Transverse colon (tissue), 4 donors: ENCODE measurements around the gene ATF6B. TPM values are rescaled to one million over a fixed set of nuclear protein-coding genes. Genes with fewer than 3 reads are reported as not detected.
"Not testable (repeated sequence)": the region's sequence is repeated elsewhere in the genome, so short reads cannot be mapped to it uniquely, and the experiment has no call there.

Experiments used
- DNase-seq: peaks from one replicate; pipeline ENCODE4 v3.0.0-alpha.2; 2019
- H3K27ac ChIP-seq, 4 donors: fragments of 200-600 bp; sonication (generic); 2 replicates each; pipeline ENCODE4 v1.5.1; 2016 to 2018; ENCODE audit warnings: inconsistent platforms in 4 of 4
- H3K27me3 ChIP-seq: fragments of 200-600 bp; sonication (generic); 2 replicates; pipeline ENCODE4 v1.5.1; 2017; ENCODE audit warnings: inconsistent platforms
- H3K36me3 ChIP-seq, 4 donors: fragments of 200-600 bp; sonication (generic); 2 replicates each; pipeline ENCODE4 v1.5.1; 2017 to 2019; ENCODE audit warnings: inconsistent platforms in 4 of 4
- H3K4me1 ChIP-seq, 4 donors: fragments of 200-600 bp; sonication (generic); 2 replicates each; pipeline ENCODE4 v1.5.1; 2017 to 2020; ENCODE audit warnings: inconsistent platforms in 4 of 4
- H3K4me3 ChIP-seq, 4 donors: fragments of 200-600 bp; sonication (generic); 1 replicate in 1 of 4; 2 replicates in 3 of 4; pipeline versions ENCODE4 v1.5.1 to v1.6.1; 2017 to 2019; ENCODE audit warnings: inconsistent platforms in 4 of 4
- H3K9me3 ChIP-seq, 2 donors: fragments of 200-600 bp; sonication (generic); 2 replicates each; pipeline ENCODE4 v1.5.1; 2017 to 2019; ENCODE audit warnings: inconsistent platforms in 2 of 2
- EP300 ChIP-seq: sonication (generic); formaldehyde crosslinking; IDR thresholded peaks from one replicate; pipeline ENCODE4 v1.6.1; 2017; ENCODE audit warnings: antibody characterized with exemption, low read depth
- POLR2A ChIP-seq: fragments of 450-650 bp; IDR thresholded peaks from one replicate; pipeline ENCODE4 v1.6.1; 2016; ENCODE audit warnings: antibody characterized with exemption, mild to moderate bottlenecking, moderate library complexity
- POLR2AphosphoS5 ChIP-seq, 3 donors: sonication (generic); formaldehyde crosslinking; IDR thresholded peaks; one replicate each; pipeline ENCODE4 v1.6.1; 2016; ENCODE audit warnings: antibody characterized with exemption in 3 of 3
- WGBS, 2 donors: methylation state at CpG; one replicate each; pipeline ENCODE4 v1.1.5; 2018; ENCODE audit warnings: low coverage in 1 of 2; 5-methylcytosine and 5-hydroxymethylcytosine counted together
- in situ Hi-C, 4 donors: fragments of 200-750 bp; cut with MboI; loops; one replicate each; pipeline versions ENCODE4 v1.15.0 to v1.15.1; 2017; ENCODE audit warnings: low sequenced_read_pairs in 3 of 4, low pct_ligation_motif_present in 1 of 4, low pct_unique_long_range_greater_than_20kb in 1 of 4
- intact Hi-C: fragments of 100-400 bp; cut with DNase I; formaldehyde crosslinking; loops from one replicate; pipeline ENCODE4 v1.15.1; 2023; ENCODE audit warnings: low total_unique reads
- total RNA-seq, 4 donors: library from RNA; depleted of rRNA; stranded (reverse); fragments of >200 nt; gene quantifications; one replicate each; pipeline ENCODE4 v1.1.0, GENCODE V29; 2016
- TF ChIP-seq, protein P1 (sequence below), 5 experiments: fragments of 200-600 bp in 3 of 5; fragments of 450-650 bp in 2 of 5; sonication (generic) in 3 of 5; IDR thresholded peaks; 1 replicate in 2 of 5; 2 replicates in 3 of 5; pipeline ENCODE4 v1.5.1; 2016 to 2017; ENCODE audit warnings: antibody characterized with exemption in 5 of 5, inconsistent platforms in 3 of 5, mild to moderate bottlenecking in 2 of 5, moderate library complexity in 1 of 5

ATF6B gene
- total RNA-seq, 4 donors from 2014 or later, result 59.0 to 139 (median 98.5) TPM

DNA sequence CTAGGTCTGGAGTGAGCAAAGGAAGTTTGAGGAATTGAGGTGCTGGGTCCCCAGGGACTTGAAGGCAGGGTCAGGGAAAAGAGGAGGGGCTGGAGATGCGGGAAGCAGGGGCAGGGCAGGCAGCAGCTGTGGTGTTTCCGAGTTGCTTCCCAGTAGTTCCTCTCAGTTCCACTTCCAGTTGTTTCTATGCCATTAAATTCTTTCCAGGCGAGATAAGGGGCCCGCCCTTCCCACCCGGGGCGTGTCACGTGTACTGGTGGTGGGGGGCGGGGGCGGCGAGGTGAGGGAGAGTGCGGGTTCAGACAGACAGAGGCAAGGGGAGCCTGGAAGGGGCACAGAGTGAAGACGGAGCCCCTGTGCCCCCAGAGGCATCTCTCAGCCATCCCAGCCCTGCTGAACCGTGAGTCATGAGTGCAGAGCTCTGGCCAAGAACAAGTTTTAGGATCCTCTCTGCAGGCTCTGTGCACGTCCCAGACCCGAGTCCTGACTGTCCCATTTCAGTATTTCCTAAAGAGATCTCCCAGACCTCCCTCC, 19.9 kb downstream of the ATF6B start:
- in situ Hi-C loops (no loop called here), intact Hi-C loops (no loop called here)
- no peaks in the 10 kb centered on the region for H3K36me3 ChIP-seq
- H3K27ac ChIP-seq, result peak overlapping the region; percentile 74 to 78 (median 74)
- WGBS, 2 donors, result 3% methylated on average over 15 of the region's 15 CpGs; no CpG with 5 or more reads in 1 of the 2 donors
- no peaks in the 10 kb centered on the region for H3K9me3 ChIP-seq
- peak overlapping the region in 3 of 4 donors; percentile 3 to 38 (median 23) for H3K4me3 ChIP-seq
- TF ChIP-seq POLR2A (no peak), EP300 (no peak), POLR2AphosphoS5 (IDR thresholded peaks at IDR 0.05) (peak; percentile 14 to 31 (median 29))
- TF ChIP-seq, protein P1, sequence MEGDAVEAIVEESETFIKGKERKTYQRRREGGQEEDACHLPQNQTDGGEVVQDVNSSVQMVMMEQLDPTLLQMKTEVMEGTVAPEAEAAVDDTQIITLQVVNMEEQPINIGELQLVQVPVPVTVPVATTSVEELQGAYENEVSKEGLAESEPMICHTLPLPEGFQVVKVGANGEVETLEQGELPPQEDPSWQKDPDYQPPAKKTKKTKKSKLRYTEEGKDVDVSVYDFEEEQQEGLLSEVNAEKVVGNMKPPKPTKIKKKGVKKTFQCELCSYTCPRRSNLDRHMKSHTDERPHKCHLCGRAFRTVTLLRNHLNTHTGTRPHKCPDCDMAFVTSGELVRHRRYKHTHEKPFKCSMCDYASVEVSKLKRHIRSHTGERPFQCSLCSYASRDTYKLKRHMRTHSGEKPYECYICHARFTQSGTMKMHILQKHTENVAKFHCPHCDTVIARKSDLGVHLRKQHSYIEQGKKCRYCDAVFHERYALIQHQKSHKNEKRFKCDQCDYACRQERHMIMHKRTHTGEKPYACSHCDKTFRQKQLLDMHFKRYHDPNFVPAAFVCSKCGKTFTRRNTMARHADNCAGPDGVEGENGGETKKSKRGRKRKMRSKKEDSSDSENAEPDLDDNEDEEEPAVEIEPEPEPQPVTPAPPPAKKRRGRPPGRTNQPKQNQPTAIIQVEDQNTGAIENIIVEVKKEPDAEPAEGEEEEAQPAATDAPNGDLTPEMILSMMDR (IDR thresholded peaks at IDR 0.05), result no peak
- peak; percentile 48 for DNase-seq
- H3K27me3 ChIP-seq, result peaks cover 3% of the 10 kb centered on the region
- H3K4me1 ChIP-seq, result peaks cover 14 to 39% (median 24%) of the 10 kb centered on the region in 4 donors

DNA sequence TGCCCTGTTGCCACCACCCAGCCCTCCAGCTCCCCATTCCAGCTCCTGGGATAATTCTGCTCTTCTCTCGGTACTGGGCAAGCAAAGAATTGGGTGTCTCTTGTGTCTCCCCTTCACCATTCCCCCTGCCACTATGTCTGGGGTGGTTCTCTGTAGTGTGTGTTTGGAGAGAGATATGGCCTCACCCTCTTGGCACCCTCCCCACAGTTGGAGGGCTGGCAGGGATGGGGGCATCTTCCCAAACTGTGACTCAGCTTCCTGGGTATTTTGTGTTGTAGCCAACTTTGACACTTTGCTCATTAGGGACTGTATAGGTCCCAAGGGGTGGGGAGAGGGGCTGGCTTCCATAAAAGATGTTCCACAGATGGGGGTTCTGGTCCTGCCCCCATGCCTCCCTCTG, 20.6 kb downstream of the ATF6B start:
- Histone ChIP-seq H3K27me3 (peaks cover 3% of the 10 kb centered on the region), H3K4me3 (no peak overlapping the region), H3K27ac (peak overlapping the region; percentile 74 to 78 (median 74)), H3K4me1 (peaks cover 13 to 34% (median 21%) of the 10 kb centered on the region in 4 donors), H3K9me3 (no peaks in the 10 kb centered on the region), H3K36me3 (no peaks in the 10 kb centered on the region)
- no peak for DNase-seq
- in situ Hi-C loops, result no loop called here
- no peak for TF ChIP-seq POLR2A
- TF ChIP-seq EP300, result no peak
- TF ChIP-seq POLR2AphosphoS5 (IDR thresholded peaks at IDR 0.05), result no peak
- TF ChIP-seq, protein P1 (IDR thresholded peaks at IDR 0.05), result no peak
- intact Hi-C loops, result no loop called here
- WGBS, 2 donors, result 73% methylated on average over 1 of the region's 1 CpG; no CpG with 5 or more reads in 1 of the 2 donors

DNA sequence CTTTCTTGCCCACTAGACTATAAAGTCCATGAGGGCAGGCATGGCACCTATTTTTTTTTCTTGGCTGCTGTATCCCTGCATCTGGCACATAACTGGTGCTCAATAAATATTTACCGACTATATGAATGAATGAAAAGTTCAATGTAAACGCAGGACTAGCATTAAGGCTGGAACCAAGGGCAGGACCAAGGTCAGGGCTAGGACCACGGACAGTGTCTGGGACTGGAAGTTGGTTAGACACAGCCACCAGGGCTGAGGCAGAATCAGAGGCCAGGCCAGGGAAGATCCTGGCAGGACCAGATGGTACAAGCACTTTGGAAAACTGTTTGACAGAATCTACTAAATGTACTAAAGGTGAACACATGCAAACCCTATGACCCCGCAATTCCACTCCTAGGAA, 22.6 kb downstream of the ATF6B start:
- TF ChIP-seq POLR2A (no peak), EP300 (no peak), POLR2AphosphoS5 (IDR thresholded peaks at IDR 0.05) (no peak)
- TF ChIP-seq, protein P1 (IDR thresholded peaks at IDR 0.05), result no peak
- WGBS, 2 donors, result 55 to 77% methylated on average over 4 of the region's 4 CpGs
- Histone ChIP-seq H3K27ac (no peak overlapping the region), H3K27me3 (peaks cover 3% of the 10 kb centered on the region), H3K36me3 (no peaks in the 10 kb centered on the region), H3K4me1 (peaks cover 13 to 22% (median 18%) of the 10 kb centered on the region in 4 donors), H3K9me3 (no peaks in the 10 kb centered on the region), H3K4me3 (no peak overlapping the region)
- in situ Hi-C loops, result no loop called here
- no peak for DNase-seq
- intact Hi-C loops, result no loop called here

DNA sequence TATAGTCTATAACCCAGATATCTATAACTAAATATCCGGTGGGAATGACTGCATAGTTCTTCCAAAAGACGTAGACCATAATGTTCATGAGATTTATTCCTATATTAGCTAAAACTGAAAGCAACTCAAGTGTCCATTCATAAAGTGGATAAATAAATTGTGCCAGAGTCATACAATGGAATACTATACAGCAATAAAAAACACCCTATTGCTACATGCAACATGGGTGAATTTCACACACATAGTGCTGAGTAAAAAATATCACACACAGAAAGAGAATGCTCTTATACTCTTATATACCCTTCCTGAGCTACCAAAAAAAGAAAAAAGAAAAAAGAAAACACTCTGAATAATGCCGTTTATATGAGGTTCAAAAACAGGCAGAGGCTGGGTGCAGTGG, 25.8 kb downstream of the ATF6B start:
- in situ Hi-C loops, result no loop called here

DNA sequence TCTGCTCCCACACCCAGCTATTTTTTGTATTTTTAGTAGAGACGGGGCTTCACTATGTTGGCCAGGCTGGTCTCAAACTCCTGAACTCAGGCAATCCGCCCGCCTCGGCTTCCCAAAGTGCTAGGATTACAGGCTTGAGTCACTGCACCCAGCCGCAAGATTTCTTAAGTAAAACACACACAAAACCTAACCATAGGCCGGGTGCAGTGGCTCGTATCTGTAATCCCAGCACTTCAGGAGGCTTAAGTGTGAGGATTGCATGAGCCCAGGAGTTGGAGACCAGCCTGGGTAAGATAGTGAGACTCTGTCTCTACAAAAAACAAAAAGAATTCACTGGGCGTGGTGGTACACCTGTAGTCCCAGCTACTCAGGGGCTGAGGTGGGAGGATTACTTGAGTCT, 27.8 kb downstream of the ATF6B start:
- H3K4me3 ChIP-seq, H3K27ac ChIP-seq, in situ Hi-C loops, H3K9me3 ChIP-seq, DNase-seq, H3K4me1 ChIP-seq, intact Hi-C loops, H3K36me3 ChIP-seq: not testable (repeated sequence)
- H3K27me3 ChIP-seq, result peaks cover 46% of the 10 kb centered on the region
- WGBS, 2 donors, result 84 to 87% methylated on average over 2 to 8 of the region's 8 CpGs

More for the DNA sequence above, 25.8 kb downstream of the ATF6B start:
- no peak for TF ChIP-seq POLR2AphosphoS5 (IDR thresholded peaks at IDR 0.05)
- TF ChIP-seq EP300, result no peak
- no peak for TF ChIP-seq POLR2A
- no peak overlapping the region for H3K4me3 ChIP-seq
- H3K9me3 ChIP-seq, result no peaks in the 10 kb centered on the region
- H3K36me3 ChIP-seq, result no peaks in the 10 kb centered on the region
- WGBS, 2 donors, result 90 to 92% methylated on average over 3 of the region's 3 CpGs
- peaks cover under 1 to 4% (median 2%) of the 10 kb centered on the region in 4 donors for H3K4me1 ChIP-seq
- DNase-seq, result no peak
- intact Hi-C loops, result no loop called here
- H3K27me3 ChIP-seq, result peaks cover 26% of the 10 kb centered on the region
- no peak overlapping the region for H3K27ac ChIP-seq
